CD4-positive, alpha-beta T cell treated with Interleukin-6 for 4 hours (primary cell): ENCODE results near the gene THUMPD2.
"Not testable (repeated sequence)": the region's sequence is repeated elsewhere in the genome, so short reads cannot be mapped to it uniquely, and the experiment has no call there.

Experiments
- DNase-seq: peaks from one replicate; pipeline ENCODE4 v3.0.0-alpha.2; 2020; ENCODE audit warnings: mixed read lengths

THUMPD2 gene

GRCh38 chr2:39743269-39743776 lies 35.7 kb downstream of the THUMPD2 start:
- DNase-seq: no peak

DNA sequence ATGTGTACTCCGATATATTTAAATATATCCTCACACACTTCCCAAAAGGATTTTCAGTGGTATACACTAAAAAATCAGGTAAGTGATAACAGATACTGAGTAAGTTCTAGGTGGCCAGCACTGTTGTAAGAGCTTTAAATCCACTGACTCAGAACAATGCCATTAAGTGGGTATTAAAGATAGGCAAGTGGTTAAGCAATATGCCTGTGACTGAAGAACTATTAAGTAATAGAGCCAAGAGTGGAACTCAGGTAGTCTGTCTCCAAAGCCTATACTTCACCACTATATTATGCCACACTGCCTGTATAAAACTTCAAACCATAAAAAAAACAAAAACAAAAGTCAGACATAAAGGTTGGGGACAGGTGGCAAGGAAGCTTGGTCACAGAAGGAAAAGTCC lies 37.2 kb downstream of the THUMPD2 start:
- no peak for DNase-seq

GRCh38 chr2:39739386-39739785 lies 39.7 kb downstream of the THUMPD2 start:
- no peak for DNase-seq

GRCh38 chr2:39738936-39739335 lies 40.1 kb downstream of the THUMPD2 start:
- DNase-seq: no peak

GRCh38 chr2:39737661-39738060 lies 41.4 kb downstream of the THUMPD2 start:
- no peak for DNase-seq

DNA sequence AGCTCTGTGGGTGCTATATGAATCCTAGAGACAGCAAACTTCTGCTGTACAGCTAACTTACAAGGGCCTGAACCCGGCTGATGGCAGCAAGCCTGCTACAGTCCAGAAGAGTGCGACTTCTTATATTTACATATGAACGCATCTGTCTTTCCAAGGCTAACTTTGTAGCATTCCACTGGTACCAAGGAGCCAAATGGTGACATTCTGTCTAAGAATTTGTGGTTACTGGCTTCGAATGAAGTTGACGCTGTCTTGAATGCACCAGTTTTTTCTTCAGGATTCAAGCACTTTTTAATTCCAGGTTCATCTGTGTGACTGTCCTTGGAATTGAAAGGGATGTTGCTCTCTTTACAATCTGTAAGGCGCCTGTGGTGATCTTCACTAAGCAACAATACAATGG lies 42.4 kb downstream of the THUMPD2 start:
- DNase-seq: no peak

GRCh38 chr2:39735648-39736047 lies 43.4 kb downstream of the THUMPD2 start:
- DNase-seq: no peak

GRCh38 chr2:39734445-39734844 lies 44.6 kb downstream of the THUMPD2 start:
- no peak for DNase-seq

- no peak for DNase-seq
Measured at GRCh38 chr2:39733070-39733674, 45.9 kb downstream of the THUMPD2 start.

GRCh38 chr2:39732482-39732881 lies 46.6 kb downstream of the THUMPD2 start:
- no peak for DNase-seq

DNA sequence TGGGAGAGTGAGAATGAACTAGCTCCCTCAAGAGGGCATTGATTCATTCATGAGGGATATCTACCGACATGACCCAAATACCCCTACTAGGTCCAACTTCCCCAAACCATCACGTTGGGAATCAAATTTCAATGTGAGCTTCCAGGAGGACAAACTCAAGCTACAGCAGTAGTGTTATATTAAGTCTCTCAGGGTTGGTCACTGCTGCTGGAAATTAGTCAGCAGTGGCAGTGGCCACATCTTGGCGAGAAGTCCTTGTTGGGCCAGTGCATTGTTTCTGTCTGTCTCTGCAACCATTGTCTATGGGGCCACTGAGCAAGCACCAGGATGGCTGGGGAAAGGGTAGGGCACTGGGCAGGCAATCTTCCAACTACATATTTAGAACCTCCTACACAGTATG lies 47.5 kb downstream of the THUMPD2 start:
- DNase-seq: no peak

GRCh38 chr2:39730685-39731302 lies 48.3 kb downstream of the THUMPD2 start:
- DNase-seq: no peak

DNA sequence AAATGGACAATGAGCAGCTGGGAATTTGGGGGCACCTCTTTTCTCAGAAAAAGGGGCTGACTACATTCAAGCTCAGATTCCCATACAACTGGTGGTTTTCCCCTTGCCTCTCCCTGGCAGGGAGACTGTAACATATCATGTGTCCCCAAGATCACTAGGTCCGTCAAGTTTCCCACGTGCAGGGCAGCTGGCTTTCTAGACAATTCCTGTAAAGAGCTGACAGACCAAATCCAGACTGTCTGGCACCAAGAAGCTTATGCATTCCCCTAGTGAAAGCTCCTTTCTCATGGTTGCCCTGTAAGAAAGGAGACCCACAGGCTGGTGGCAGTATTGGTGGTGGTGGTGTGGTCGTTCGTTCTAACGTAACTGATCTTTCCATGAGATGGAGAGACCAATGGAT lies 48.8 kb downstream of the THUMPD2 start:
- no peak for DNase-seq

GRCh38 chr2:39728941-39729351 lies 50.1 kb downstream of the THUMPD2 start:
- DNase-seq: no peak

DNA sequence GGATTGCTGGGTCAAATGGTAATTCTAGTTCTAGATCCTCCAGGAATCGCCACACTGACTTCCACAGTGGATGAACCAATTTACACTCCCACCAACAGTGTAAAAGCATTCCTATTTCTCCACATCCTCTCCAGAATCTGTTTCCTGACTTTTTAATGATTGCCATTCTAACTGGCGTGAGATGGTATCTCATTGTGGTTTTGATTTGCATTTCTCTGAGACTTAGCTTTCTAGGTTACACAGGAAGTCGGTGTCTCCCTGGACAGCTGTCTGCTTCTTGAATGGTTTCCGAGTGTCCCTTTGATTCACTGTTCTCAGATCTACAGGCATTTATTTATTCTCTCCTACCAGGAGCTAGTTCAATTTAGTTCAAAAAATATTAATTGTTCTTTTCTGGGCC lies 51.0 kb downstream of the THUMPD2 start:
- DNase-seq: not testable (repeated sequence)

- DNase-seq: no peak
Measured at GRCh38 chr2:39725401-39725800, 53.7 kb downstream of the THUMPD2 start.

DNA sequence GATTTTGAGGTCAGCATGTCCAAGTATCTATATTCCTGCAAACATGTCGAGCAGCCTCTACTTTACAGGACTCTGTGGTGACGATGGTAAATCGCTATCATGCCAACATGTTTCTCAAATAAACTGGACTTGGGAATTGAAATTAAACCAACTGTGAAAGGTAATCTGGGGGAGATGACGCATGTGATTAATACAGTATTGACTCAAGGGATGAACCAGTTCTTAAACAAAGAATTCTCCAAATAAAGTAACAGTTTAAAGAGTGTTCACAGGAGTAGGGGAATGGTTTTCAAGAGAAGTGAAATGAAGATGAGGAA lies 54.3 kb downstream of the THUMPD2 start:
- DNase-seq: no peak

DNA sequence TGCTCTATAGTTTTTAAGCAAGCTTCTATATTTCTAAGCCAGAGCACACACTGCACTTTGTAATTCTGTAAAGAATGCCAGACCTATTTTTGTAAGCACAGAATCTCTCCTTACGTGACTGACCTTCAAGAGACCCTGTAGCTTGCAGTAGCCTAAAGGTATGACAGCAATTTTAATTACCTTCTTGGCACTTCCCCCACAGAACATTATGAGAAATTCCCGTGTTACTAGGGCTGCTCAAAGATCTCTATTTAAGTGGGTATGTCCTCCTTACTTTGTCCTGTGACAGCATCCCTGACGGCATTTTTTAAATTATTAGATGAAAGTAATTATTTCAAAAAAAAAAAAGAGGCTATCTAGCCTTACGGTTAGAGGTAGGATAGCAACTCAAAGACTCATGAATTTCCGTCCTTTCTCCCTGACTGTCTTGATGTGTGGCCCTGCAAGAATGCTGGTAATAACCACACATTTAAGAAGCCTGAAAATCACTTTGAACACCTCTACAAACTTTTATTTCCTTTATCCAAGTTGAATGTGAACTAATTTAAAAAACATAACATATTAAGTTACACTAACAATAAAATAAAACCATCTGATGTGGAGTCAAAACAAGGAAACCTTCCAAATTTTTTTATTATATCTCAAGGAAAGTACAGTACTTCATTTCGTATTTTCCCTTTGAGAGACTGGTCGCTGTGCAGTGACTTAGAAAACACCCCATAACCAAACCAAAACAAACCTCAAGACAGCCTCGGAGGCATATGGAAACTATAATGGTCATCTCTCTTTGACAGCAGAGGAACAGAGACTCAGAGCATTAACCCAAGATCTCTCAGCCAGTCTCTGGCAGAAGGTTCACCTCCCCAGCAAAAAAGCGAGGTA lies 54.9 kb downstream of the THUMPD2 start:
- DNase-seq: no peak

DNA sequence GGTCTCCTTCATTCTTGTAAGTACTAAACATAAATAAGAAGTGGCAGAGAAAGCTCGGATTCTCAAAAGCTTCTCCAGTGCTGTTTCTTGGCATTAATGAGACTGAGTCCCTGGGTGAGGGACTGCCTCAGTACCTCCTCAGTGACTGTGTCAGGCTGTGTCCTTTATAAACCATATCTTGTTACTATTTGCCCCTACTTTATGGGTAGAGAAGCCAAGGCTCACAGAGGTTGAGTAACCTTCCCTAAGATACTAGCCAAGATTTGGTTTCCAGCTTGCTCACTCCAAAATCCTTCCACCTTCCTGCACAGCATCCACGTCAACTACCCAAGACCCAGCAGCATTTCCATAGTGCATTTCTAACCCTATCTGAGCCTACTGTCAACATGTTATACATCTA lies 55.6 kb downstream of the THUMPD2 start:
- no peak for DNase-seq

DNA sequence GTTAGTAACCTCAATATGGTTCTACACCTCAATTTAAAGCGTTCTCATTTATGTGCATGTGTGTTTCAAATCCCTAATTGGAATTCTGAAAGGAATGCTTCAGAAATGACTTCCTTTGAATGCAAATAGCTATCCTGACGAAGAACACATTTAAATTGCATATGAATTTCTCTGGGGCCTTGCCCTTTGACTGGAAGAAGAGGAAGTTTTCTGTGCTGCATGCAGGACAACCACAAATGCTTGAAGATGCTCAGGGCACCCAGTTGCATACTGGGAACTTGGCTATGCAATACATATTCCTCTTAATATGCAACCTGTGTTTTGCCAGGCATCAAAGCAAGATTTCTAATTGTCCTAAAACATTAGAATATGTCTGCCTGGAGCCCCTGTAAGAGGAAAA lies 58.1 kb downstream of the THUMPD2 start:
- DNase-seq: no peak

DNA sequence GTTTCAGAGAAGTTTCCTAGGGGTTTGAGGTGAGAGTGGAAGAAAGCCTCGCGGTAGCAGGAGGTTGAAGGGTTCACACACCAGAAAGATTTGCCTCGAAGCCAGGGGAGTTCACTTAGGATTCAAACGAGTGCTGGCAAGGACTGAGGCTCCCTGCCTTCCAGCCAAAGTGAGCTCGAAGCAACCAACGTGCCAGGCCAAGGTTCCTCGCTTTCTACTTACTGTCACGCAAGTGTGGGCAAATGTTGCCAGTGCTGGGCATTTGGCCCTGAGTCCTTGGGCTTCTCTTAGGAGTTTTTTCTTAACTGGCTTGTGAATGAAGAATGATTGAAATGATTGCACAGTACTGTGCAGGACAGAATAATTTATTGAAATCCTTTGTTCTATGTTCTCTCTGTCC lies 59.7 kb downstream of the THUMPD2 start:
- no peak for DNase-seq

GRCh38 chr2:39718483-39718882 lies 60.6 kb downstream of the THUMPD2 start:
- DNase-seq: no peak

GRCh38 chr2:39717067-39717466 lies 62.0 kb downstream of the THUMPD2 start:
- no peak for DNase-seq

DNA sequence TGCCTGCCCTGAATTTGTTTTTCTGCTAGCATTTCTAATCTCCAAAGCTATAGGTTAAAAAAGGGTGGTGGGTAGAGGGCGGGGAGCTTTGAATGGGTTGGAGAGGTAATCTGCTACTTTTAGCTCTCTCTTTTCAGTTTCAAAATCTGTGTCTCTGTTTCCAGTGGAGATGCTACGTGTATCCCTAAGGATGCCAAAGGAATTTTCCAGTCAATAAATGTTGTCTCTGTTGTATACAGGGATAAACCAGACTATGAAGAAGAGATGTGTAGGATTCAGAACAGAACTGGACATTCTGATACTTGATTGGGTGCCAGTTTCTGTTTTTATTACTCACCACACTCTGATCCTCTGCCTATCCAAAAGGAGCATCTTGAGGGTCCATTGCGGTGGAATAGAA lies 63.2 kb downstream of the THUMPD2 start:
- DNase-seq: no peak
